Heart right ventricle (tissue), 16 donors: ENCODE measurements around the gene UCKL1. TPM values are rescaled to one million over a fixed set of nuclear protein-coding genes. Genes with fewer than 3 reads are reported as not detected.

ENCODE experiments used
- ATAC-seq, 8 donors: fragments of 200-7000 bp; cut with Tn5 transposase; one replicate each; pipeline ENCODE4 v1.9.1; 2020; ENCODE audit warnings: mild to moderate bottlenecking in 8 of 8, moderate library complexity in 8 of 8, moderate number of reproducible peaks in 1 of 8
- DNase-seq, 2 donors: peaks; one replicate each; pipeline ENCODE4 v3.0.0-alpha.2; 2020
- H3K27ac ChIP-seq, 10 donors: fragments of 200-600 bp; sonication (generic) in 2 of 10; one replicate each; pipeline versions ENCODE4 v1.5.0 to v1.8.0; 2020 to 2022; ENCODE audit warnings: mild to moderate bottlenecking in 3 of 10
- H3K27me3 ChIP-seq, 7 donors: fragments of 200-600 bp; one replicate each; pipeline ENCODE4 v1.8.0; 2021 to 2022; ENCODE audit warnings: mild to moderate bottlenecking in 2 of 7
- H3K36me3 ChIP-seq, 9 donors: fragments of 200-600 bp; sonication (generic) in 1 of 9; one replicate each; pipeline versions ENCODE4 v1.5.0 to v1.8.0; 2020 to 2022; ENCODE audit warnings: mild to moderate bottlenecking in 2 of 9
- H3K4me1 ChIP-seq, 9 donors: fragments of 200-600 bp; sonication (generic) in 1 of 9; one replicate each; pipeline versions ENCODE4 v1.5.0 to v1.8.0; 2020 to 2022; ENCODE audit warnings: mild to moderate bottlenecking in 4 of 9
- H3K4me3 ChIP-seq, 10 donors: fragments of 200-600 bp; sonication (generic) in 2 of 10; one replicate each; pipeline versions ENCODE4 v1.5.0 to v1.8.0; 2020 to 2022; ENCODE audit warnings: mild to moderate bottlenecking in 7 of 10, moderate library complexity in 2 of 10
- H3K9me3 ChIP-seq, 11 donors: fragments of 200-600 bp in 10 of 11; sonication (generic) in 2 of 11; one replicate each; pipeline versions ENCODE4 v1.5.0 to v1.8.0; 2013 to 2022; ENCODE audit warnings: mild to moderate bottlenecking in 2 of 11, control low read depth in 1 of 11, moderate library complexity in 1 of 11
- CTCF ChIP-seq, 9 donors: fragments of 200-600 bp; sonication (generic) in 2 of 9; IDR thresholded peaks; one replicate each; pipeline versions ENCODE4 v1.5.0 to v1.8.0; 2021 to 2022; ENCODE audit warnings: antibody characterized with exemption in 9 of 9, mild to moderate bottlenecking in 5 of 9, moderate library complexity in 1 of 9
- WGBS, 2 donors: extraction: QIAGEN DNeasy Blood & Tissue Kit; methylation state at CpG; one replicate each; pipeline ENCODE4 v1.1.7; 2013; ENCODE audit warnings: inconsistent platforms in 1 of 2; 5-methylcytosine and 5-hydroxymethylcytosine counted together
- intact Hi-C, 10 donors: fragments of 100-400 bp; cut with DNase I; formaldehyde crosslinking; loops; one replicate each; pipeline versions ENCODE4 v1.11.1 to v1.14.2; 2022
- polyA plus RNA-seq, 2 donors: library from polyadenylated mRNA; stranded (reverse); fragments of 200-250 nt; gene quantifications; one replicate each; pipeline ENCODE4 v1.2.3, GENCODE V29; 2013
- total RNA-seq, 10 donors: library from RNA; stranded (reverse); fragmentation: NEBNext Ultra II Directional in 3 of 10; extraction: Animal tissue kit (Norgen Biotek cat#: 25700) in 3 of 10; gene quantifications; one replicate each; pipeline versions ENCODE4 v1.2.1 to v1.2.4, GENCODE V29; 2021 to 2023
- donor health status: Arrhythmogenic right ventricular cardiomyopathy.
- donor health status: ischemic (EF 13 %, LVEDD 7.1; RV severe dilation, severe dysfunction).
- donor health status: healthy with polysubstance abuse.
- donor health status: DM: no; HTN: yes; CAD: no.
- donor health status: DM: no; HTN: no; CAD: no.
- donor health status: ischemic (EF 25% LVEDD 6.9; RV normal size, moderate dysfunction).
- donor health status: ischemic (EF 25% LVEDD 5.7; RV mildly dilated, moderate dysfunction).
- donor health status: healthy.
- donor health status: DM: yes; HTN: yes; CAD: no.
- donor health status: Ischemic cardiomyopathy.
- donor health status: ischemic (EF 35%, LVEDD 5.7; RV mildly dilated, moderate dysfunction).
- donor health status: nonischemic (EF 11% LVEDD 7.7; RV severe dilation, severe dysfunction).
- donor health status: DM: yes; HTN: yes; CAD: no.
- donor health status: PGD.
- donor health status: ischemic (EF 29% LVEDD 5.4; RV normal size, mild dysfunction).
- donor health status: nonischemic (EF 23%, LVEDD 6.1; RV moderate dilation, normal function).

The UCKL1 gene
- total and polyA plus RNA-seq, 12 donors, result 27.3 to 130 (median 40.3) TPM

- Histone ChIP-seq H3K4me3 (peak overlapping the region in 9 of 10 donors; percentile 52 to 93 (median 63)), H3K4me1 (peaks cover 13 to 52% (median 38%) of the 10 kb centered on the region in 9 donors), H3K9me3 (no peaks in the 10 kb centered on the region), H3K27ac (peak overlapping the region; percentile 34 to 85 (median 73)), H3K27me3 (no peaks in the 10 kb centered on the region), H3K36me3 (peaks cover 0 to 27% (median 4%) of the 10 kb centered on the region in 9 donors)
- ATAC-seq (no peak), DNase-seq (peak; percentile 42)
- TF ChIP-seq CTCF (IDR thresholded peaks at IDR 0.05), result no peak
- 1 to 2% methylated on average over 43 to 69 of the region's 70 CpGs for WGBS, 2 donors
- intact Hi-C loops, result no loop called here
Observed at GRCh38 chr20:63968928-63969760, 12.9 kb upstream of the UCKL1 start.

- peak overlapping the region in 7 of 10 donors; percentile 57 to 85 (median 78) for H3K27ac ChIP-seq
Observed at GRCh38 chr20:63968136-63968927, 12.1 kb upstream of the UCKL1 start.

GRCh38 chr20:63967330-63968135 lies 11.3 kb upstream of the UCKL1 start:
- H3K9me3 ChIP-seq, result no peaks in the 10 kb centered on the region
- intact Hi-C loops, result no loop called here

More at GRCh38 chr20:63968136-63968927, 12.1 kb upstream of the UCKL1 start:
- Histone ChIP-seq H3K4me3 (peak overlapping the region in 9 of 10 donors; percentile 52 to 93 (median 63)), H3K9me3 (no peaks in the 10 kb centered on the region), H3K27me3 (no peaks in the 10 kb centered on the region), H3K36me3 (peaks cover 0 to 35% (median 6%) of the 10 kb centered on the region in 9 donors), H3K4me1 (peaks cover 13 to 46% (median 30%) of the 10 kb centered on the region in 9 donors)
- DNase-seq (peak; percentile 8 to 13), ATAC-seq (peak in 2 of 8 donors; percentile 4 to 21)
- intact Hi-C loops, result no loop called here
- WGBS, 2 donors, result 77 to 82% methylated on average over 14 of the region's 14 CpGs
- no peak for TF ChIP-seq CTCF (IDR thresholded peaks at IDR 0.05)

More at GRCh38 chr20:63967330-63968135, 11.3 kb upstream of the UCKL1 start:
- 84 to 86% methylated on average over 28 of the region's 28 CpGs for WGBS, 2 donors
- TF ChIP-seq CTCF (IDR thresholded peaks at IDR 0.05), result no peak
- DNase-seq (peak; percentile 6 to 11), ATAC-seq (peak in 2 of 8 donors; percentile 7 to 23)
- H3K4me3 ChIP-seq, result no peak overlapping the region
- H3K27ac ChIP-seq, result peak overlapping the region in 1 of 10 donors; percentile 73
- peaks cover 0 to 43% (median 12%) of the 10 kb centered on the region in 9 donors for H3K36me3 ChIP-seq
- H3K27me3 ChIP-seq, result no peaks in the 10 kb centered on the region
- peaks cover 13 to 40% (median 28%) of the 10 kb centered on the region in 9 donors for H3K4me1 ChIP-seq
